GM12875 (cell line): Measurements from ENCODE around the gene ZFAND2B.
A peak's percentile ranks its signal among the peaks of the same experiment; 100 is the strongest.
"Not testable (repeated sequence)": the region's sequence is repeated elsewhere in the genome, so short reads cannot be mapped to it uniquely, and the experiment has no call there.

ENCODE experiments used
- H3K4me3 ChIP-seq: one replicate; pipeline ENCODE4 v1.5.1; 2011; ENCODE audit warnings: low read depth, low read length, control low read depth
- CTCF ChIP-seq: IDR thresholded peaks from 2 replicates; pipeline ENCODE4 v1.5.1; 2011; ENCODE audit warnings: low read depth, mild to moderate bottlenecking, control low read depth, inconsistent platforms, low read length, moderate library complexity, borderline replicate concordance; ENCODE audit not compliant: insufficient read depth

ZFAND2B gene

GRCh38 chr2:219253753-219254589, 47.4 kb downstream of the ZFAND2B start, which contains the start of gene TUBA4A:
Gene TUBA4A, minus strand, starts transcription at chr2:219253918. Its CDS starts 60 bp downstream, at chr2:219253858.
- H3K4me3 ChIP-seq: peak within 1 kb of the TSS; percentile 73
- TF ChIP-seq CTCF: 0 out of 2 replicates have a peak, but pooled peaks have one; percentile 2

- TF ChIP-seq CTCF: no peak
- H3K4me3 ChIP-seq: peak overlapping the region; percentile 73
Observed at GRCh38 chr2:219254590-219255201, 48.1 kb downstream of the ZFAND2B start.

- not testable (repeated sequence) for H3K4me3 ChIP-seq
Observed at GRCh38 chr2:219258942-219259341, 52.4 kb downstream of the ZFAND2B start.
